Left renal pelvis (tissue), 4 donors: ENCODE results near the gene POLR1E. TPM values are rescaled to one million over a fixed set of nuclear protein-coding genes. Genes with fewer than 3 reads are reported as not detected.
"Not testable (repeated sequence)": the region's sequence is repeated elsewhere in the genome, so short reads cannot be mapped to it uniquely, and the experiment has no call there.

Experiments
- DNase-seq, 4 donors: peaks; one replicate each; pipeline ENCODE4 v3.0.0-alpha.2; 2013; ENCODE audit warnings: low read depth in 4 of 4, low spot score in 3 of 4
- polyA plus RNA-seq, 4 donors: library from polyadenylated mRNA; unstranded; fragments of 120-200 nt; gene quantifications; one replicate each; pipeline ENCODE4 v1.2.1, GENCODE V29; 2013; ENCODE audit not compliant: insufficient read length in 4 of 4

Gene POLR1E
- polyA plus RNA-seq, 4 donors, result 22.4 to 30.1 (median 24.8) TPM

GRCh38 chr9:37499297-37499696 lies 13.5 kb downstream of the POLR1E start:
- no peak for DNase-seq

- no peak for DNase-seq
Observed at GRCh38 chr9:37501957-37502596, 16.3 kb downstream of the POLR1E start.

GRCh38 chr9:37503736-37504135 lies 18.0 kb downstream of the POLR1E start:
- no peak for DNase-seq

GRCh38 chr9:37504605-37505004 lies 18.9 kb downstream of the POLR1E start:
- no peak for DNase-seq

GRCh38 chr9:37507566-37508134 lies 21.9 kb downstream of the POLR1E start:
- no peak for DNase-seq

GRCh38 chr9:37508135-37508833 lies 22.5 kb downstream of the POLR1E start:
- no peak for DNase-seq

- no peak for DNase-seq
Observed at GRCh38 chr9:37508834-37509206, 23.1 kb downstream of the POLR1E start.

- no peak for DNase-seq
Observed at GRCh38 chr9:37509536-37509935, 23.8 kb downstream of the POLR1E start.

- not testable (repeated sequence) for DNase-seq
Observed at GRCh38 chr9:37510053-37510452, 24.3 kb downstream of the POLR1E start.

GRCh38 chr9:37511016-37512010 lies 25.6 kb downstream of the POLR1E start:
- DNase-seq, result no peak

GRCh38 chr9:37512437-37512836 lies 26.7 kb downstream of the POLR1E start:
- DNase-seq, result no peak

GRCh38 chr9:37514415-37514814 lies 28.7 kb downstream of the POLR1E start:
- DNase-seq, result not testable (repeated sequence)

GRCh38 chr9:37514999-37515398 lies 29.3 kb downstream of the POLR1E start:
- DNase-seq, result no peak

- no peak for DNase-seq
Observed at GRCh38 chr9:37515620-37516258, 30.0 kb downstream of the POLR1E start.

GRCh38 chr9:37517923-37518322 lies 32.2 kb downstream of the POLR1E start:
- DNase-seq, result no peak

GRCh38 chr9:37520641-37521040 lies 34.9 kb downstream of the POLR1E start:
- DNase-seq, result no peak

- no peak for DNase-seq
Observed at GRCh38 chr9:37521111-37521510, 35.4 kb downstream of the POLR1E start.

GRCh38 chr9:37522971-37523370 lies 37.2 kb downstream of the POLR1E start:
- no peak for DNase-seq

GRCh38 chr9:37523916-37524315 lies 38.2 kb downstream of the POLR1E start:
- DNase-seq, result no peak
